OCI-LY7 (cell line): Measurements from ENCODE around the gene KRT6A. TPM values are rescaled to one million over a fixed set of nuclear protein-coding genes. Genes with fewer than 3 reads are reported as not detected.
"Not testable (repeated sequence)": the region's sequence is repeated elsewhere in the genome, so short reads cannot be mapped to it uniquely, and the experiment has no call there.

ENCODE experiments used
- BruUV-seq: library from RNA; stranded (reverse); fragments of 400-500 nt; replicated peaks from 2 replicates; lab custom pipeline; 2021; lab: Mats Ljungman, UMichigan
- CTCF ChIA-PET: fragments of 300-600 bp; sonication (Branson Sonifier 250); formaldehyde crosslinking; loops from one replicate; lab custom pipeline; 2022; ENCODE audit warnings: antibody characterized with exemption; ENCODE audit not compliant: unreplicated experiment; lab: Charles Lee
- POLR2A ChIA-PET: fragments of 300-600 bp; sonication (Branson Sonifier 250); formaldehyde crosslinking; loops from one replicate; lab custom pipeline; 2022; ENCODE audit warnings: antibody characterized with exemption; lab: Charles Lee
- DNase-seq: peaks from one replicate; pipeline ENCODE4 v3.0.0-alpha.2; 2015; ENCODE audit warnings: low spot score
- H2AFZ ChIP-seq: fragments of 200-600 bp; sonication (generic), shearing (Covaris generic); 2 replicates; pipeline ENCODE4 v1.6.1; 2014; ENCODE audit warnings: mild to moderate bottlenecking, antibody characterized with exemption, low read length, moderate library complexity
- H3K27ac ChIP-seq: fragments of 200-600 bp; sonication (generic); 2 replicates; pipeline ENCODE4 v1.5.1; 2014; ENCODE audit warnings: mixed run types, low read depth, mild to moderate bottlenecking, moderate library complexity, low read length, inconsistent platforms; ENCODE audit not compliant: poor library complexity, severe bottlenecking
- H3K36me3 ChIP-seq: fragments of 200-600 bp; sonication (generic); 2 replicates; pipeline ENCODE4 v1.6.1; 2014; ENCODE audit warnings: mild to moderate bottlenecking, antibody characterized with exemption, low read length, moderate library complexity, mixed read lengths; ENCODE audit not compliant: insufficient read depth
- H3K4me1 ChIP-seq: fragments of 200-600 bp; sonication (generic); 2 replicates; pipeline ENCODE4 v1.5.1; 2014; ENCODE audit warnings: mild to moderate bottlenecking, low read length; ENCODE audit not compliant: insufficient read depth, poor library complexity, severe bottlenecking
- H3K4me2 ChIP-seq: fragments of 200-600 bp; sonication (generic); 2 replicates; pipeline ENCODE4 v1.6.1; 2014; ENCODE audit warnings: mild to moderate bottlenecking, low read length
- H3K4me3 ChIP-seq: fragments of 200-600 bp; sonication (generic); 2 replicates; pipeline ENCODE4 v1.5.1; 2014; ENCODE audit warnings: mild to moderate bottlenecking, low read depth, low read length; ENCODE audit not compliant: poor library complexity, severe bottlenecking
- H3K79me2 ChIP-seq: fragments of 200-600 bp; sonication (generic); 2 replicates; pipeline ENCODE4 v1.6.1; 2016; ENCODE audit warnings: low read depth, mild to moderate bottlenecking, low read length, moderate library complexity, mixed read lengths; ENCODE audit not compliant: insufficient read depth
- H3K9me2 ChIP-seq: fragments of 200-600 bp; sonication (generic); 2 replicates; pipeline ENCODE4 v1.6.1; 2016; ENCODE audit warnings: mild to moderate bottlenecking, low read length, mixed read lengths; ENCODE audit not compliant: insufficient read depth
- H3K9me3 ChIP-seq: fragments of 200-600 bp; sonication (generic); 2 replicates; pipeline ENCODE4 v1.6.1; 2014; ENCODE audit warnings: mild to moderate bottlenecking, mixed run types, low read length, mixed read lengths
- H4K20me1 ChIP-seq: fragments of 200-600 bp; sonication (generic); 2 replicates; pipeline ENCODE4 v1.6.1; 2014; ENCODE audit warnings: mild to moderate bottlenecking, antibody characterized with exemption, low read length, moderate library complexity, mixed read lengths; ENCODE audit not compliant: insufficient read depth
- EZH2phosphoT487 ChIP-seq: fragments of 200-600 bp; sonication (generic); IDR thresholded peaks from 2 replicates; pipeline ENCODE4 v1.6.1; 2018; ENCODE audit warnings: low read depth, borderline replicate concordance, mild to moderate bottlenecking, mixed run types, antibody characterized with exemption, low read length, moderate library complexity, mixed read lengths
- intact Hi-C: fragments of 100-400 bp; cut with micrococcal nuclease; formaldehyde crosslinking; loops from one replicate; pipeline ENCODE4 v1.10.0; 2022; ENCODE audit not compliant: unreplicated experiment
- total RNA-seq, 2 experiments: library from RNA; depleted of rRNA in 1 of 2; stranded (reverse); fragments of >200 nt in 1 of 2; shearing (Covaris generic) in 1 of 2; gene quantifications; 2 replicates each; pipeline ENCODE4 v1.2.3, GENCODE V29; 2014 to 2022
- TF ChIP-seq, protein P1 (sequence below): fragments of 200-600 bp; sonication (generic); conservative IDR thresholded peaks from 2 replicates; pipeline ENCODE4 v1.5.1; 2014; ENCODE audit warnings: mild to moderate bottlenecking, antibody characterized with exemption, low read length, moderate library complexity, mixed read lengths

The KRT6A gene
- total RNA-seq, 2 experiments from 2014 or later = 0.74 TPM; not detected in 1

GRCh38 chr12:52501490-52501889, 8.4 kb upstream of the KRT6A start:
- POLR2A ChIA-PET = no interaction called here
- no peaks in the 10 kb centered on the region for H3K79me2 ChIP-seq
- DNase-seq = no peak
- CTCF ChIA-PET = no interaction called here
- no peak overlapping the region for H3K4me2 ChIP-seq
- H3K4me3 ChIP-seq = no peak overlapping the region
- BruUV-seq = no TSS peak
- H3K27ac ChIP-seq = no peak overlapping the region
- H3K9me2 ChIP-seq = no peaks in the 10 kb centered on the region
- H4K20me1 ChIP-seq = no peaks in the 10 kb centered on the region
- H2AFZ ChIP-seq = no peak overlapping the region
- TF ChIP-seq, protein P1, sequence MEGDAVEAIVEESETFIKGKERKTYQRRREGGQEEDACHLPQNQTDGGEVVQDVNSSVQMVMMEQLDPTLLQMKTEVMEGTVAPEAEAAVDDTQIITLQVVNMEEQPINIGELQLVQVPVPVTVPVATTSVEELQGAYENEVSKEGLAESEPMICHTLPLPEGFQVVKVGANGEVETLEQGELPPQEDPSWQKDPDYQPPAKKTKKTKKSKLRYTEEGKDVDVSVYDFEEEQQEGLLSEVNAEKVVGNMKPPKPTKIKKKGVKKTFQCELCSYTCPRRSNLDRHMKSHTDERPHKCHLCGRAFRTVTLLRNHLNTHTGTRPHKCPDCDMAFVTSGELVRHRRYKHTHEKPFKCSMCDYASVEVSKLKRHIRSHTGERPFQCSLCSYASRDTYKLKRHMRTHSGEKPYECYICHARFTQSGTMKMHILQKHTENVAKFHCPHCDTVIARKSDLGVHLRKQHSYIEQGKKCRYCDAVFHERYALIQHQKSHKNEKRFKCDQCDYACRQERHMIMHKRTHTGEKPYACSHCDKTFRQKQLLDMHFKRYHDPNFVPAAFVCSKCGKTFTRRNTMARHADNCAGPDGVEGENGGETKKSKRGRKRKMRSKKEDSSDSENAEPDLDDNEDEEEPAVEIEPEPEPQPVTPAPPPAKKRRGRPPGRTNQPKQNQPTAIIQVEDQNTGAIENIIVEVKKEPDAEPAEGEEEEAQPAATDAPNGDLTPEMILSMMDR = no peak
- TF ChIP-seq EZH2phosphoT487 = no peak
- no peaks in the 10 kb centered on the region for H3K36me3 ChIP-seq
- intact Hi-C loops = no loop called here
- H3K9me3 ChIP-seq = no peaks in the 10 kb centered on the region
- peaks cover 6% of the 10 kb centered on the region for H3K4me1 ChIP-seq

DNA sequence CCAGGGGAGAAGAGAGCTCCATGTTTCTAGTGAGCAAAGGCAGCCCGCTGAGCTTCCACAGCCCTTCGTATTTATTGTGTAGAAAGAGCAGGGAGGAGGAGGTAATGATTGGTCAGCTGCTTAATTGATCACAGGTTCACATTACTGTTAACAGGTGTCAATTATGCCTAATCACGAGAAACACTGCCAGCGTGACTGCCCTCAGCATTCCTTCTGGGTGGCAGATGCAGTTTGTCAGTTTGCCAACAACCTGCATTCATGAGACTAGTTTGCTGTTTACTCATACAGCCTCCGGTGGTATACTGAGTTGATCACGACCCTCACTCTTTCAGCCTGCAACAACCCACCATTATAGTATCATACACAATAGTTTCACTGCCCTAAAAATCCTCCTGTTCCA, 7.5 kb upstream of the KRT6A start:
- POLR2A ChIA-PET = interaction anchor here (0.6 kb wide), 1 partner anchor 56 kb away, joined by 3 read pairs; no protein-coding TSS in a partner anchor
- H3K9me2 ChIP-seq, DNase-seq, H4K20me1 ChIP-seq, CTCF ChIA-PET, H3K36me3 ChIP-seq, H2AFZ ChIP-seq, BruUV-seq, H3K79me2 ChIP-seq, H3K9me3 ChIP-seq, H3K27ac ChIP-seq, H3K4me3 ChIP-seq, intact Hi-C loops, H3K4me2 ChIP-seq: not testable (repeated sequence)
- peaks cover 15% of the 10 kb centered on the region for H3K4me1 ChIP-seq

DNA sequence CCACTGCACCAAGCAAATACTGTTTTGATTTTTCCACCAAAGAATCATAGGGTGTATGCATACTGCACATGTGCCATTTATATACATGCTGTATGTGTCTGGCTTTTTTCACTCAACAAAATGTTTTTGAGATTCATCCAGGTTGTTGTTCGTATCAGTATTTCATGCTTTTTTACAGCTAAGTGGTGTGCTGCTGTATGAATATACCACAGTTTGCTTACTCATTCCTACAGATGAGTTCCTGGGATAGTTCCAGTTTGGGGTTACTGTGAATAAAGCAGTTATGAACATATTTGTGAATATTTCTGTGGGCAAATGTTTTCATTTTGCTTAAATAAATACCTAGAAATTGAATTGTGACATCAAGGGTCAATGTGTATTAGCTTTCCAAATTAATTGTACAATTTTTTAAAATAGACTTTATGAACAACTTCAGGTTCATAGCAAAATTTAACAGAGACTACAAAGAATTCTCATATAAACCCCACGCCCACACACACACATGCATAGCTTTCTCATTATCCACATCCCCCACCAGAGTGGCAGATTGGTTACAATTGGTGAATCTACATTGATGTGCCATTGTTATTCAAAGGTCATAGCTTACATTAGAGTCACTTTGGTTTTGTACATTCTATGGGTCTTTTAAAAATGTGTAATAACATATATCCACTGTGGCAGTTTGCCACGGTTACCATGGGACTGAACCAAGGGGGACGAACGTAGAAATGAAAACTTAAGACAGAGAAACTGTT, 6.9 kb upstream of the KRT6A start:
- Histone ChIP-seq H3K4me1 (peaks cover 21% of the 10 kb centered on the region), H3K9me2 (no peaks in the 10 kb centered on the region), H3K4me2 (no peak overlapping the region), H3K4me3 (no peak overlapping the region), H3K36me3 (no peaks in the 10 kb centered on the region), H3K9me3 (no peaks in the 10 kb centered on the region), H2AFZ (no peak overlapping the region), H4K20me1 (no peaks in the 10 kb centered on the region), H3K79me2 (no peaks in the 10 kb centered on the region), H3K27ac (no peak overlapping the region)
- POLR2A ChIA-PET = interaction anchor here (0.6 kb wide), 1 partner anchor 56 kb away, joined by 3 read pairs; no protein-coding TSS in a partner anchor
- no TSS peak for BruUV-seq
- DNase-seq = no peak
- TF ChIP-seq, protein P1 = no peak
- no peak for TF ChIP-seq EZH2phosphoT487
- CTCF ChIA-PET = no interaction called here
- intact Hi-C loops = no loop called here
